GM18867 (cell line): ENCODE measurements around the gene TET3.

Experiments
- ATAC-seq: cut with Tn5 transposase; IDR thresholded peaks from one replicate; pipeline ENCODE4 v1.9.1; 2021; ENCODE audit warnings: mild to moderate bottlenecking, moderate library complexity; ENCODE audit not compliant: unreplicated experiment

TET3 gene

DNA sequence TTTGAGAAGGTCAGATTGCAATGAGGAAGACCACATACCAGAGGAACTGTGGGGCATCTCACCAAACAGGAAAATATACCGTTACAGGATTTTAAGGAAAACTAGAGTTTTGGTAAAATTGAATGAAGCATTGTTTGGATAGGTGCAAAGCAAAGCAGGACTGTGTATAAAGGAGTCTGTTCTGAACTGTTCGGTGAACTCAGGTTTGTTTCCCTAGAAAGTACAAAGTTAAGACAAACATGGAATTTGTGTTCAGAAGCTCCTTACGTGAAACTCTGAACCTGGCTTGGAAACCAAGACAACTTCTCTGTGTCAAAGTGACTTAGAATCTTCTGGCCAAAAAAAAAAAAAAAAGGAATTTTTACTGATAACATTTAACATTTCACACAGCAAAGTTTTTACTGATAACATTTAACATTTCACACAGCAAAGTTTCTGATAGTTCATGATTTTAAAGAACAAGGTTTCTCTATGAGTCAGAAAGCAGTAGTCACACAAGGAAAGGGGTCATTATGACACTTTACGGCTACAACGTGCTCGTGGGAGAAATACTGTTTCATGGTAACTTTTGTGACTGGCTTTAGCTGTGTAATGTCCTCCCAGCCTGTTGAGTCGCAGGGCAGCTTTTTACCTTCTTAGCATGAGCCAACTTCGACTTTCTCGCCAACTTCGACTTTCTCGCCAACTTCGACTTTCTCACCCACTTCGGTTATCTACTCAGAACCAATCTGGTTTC, 21.2 kb upstream of the TET3 start:
- ATAC-seq = peak; percentile 55

DNA sequence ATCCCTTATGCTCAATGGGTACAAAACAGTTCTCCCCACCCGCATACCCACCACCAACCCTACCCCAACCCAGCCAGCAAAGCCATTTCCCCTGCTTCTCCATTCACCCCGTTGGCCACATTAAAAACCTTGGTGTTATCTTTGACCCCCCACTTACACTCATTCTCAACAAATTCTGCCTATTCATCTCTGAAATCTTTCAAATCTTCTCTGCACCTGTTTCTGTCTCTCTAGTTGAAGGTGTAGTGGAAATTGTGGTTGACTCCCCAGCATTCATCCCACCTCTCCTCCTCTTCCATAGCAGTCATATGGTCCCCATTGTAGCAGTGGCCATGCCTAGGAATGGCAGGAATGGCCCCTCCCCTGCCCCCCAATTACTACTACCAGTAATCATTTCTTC, 20.5 kb upstream of the TET3 start:
- ATAC-seq = no peak

DNA sequence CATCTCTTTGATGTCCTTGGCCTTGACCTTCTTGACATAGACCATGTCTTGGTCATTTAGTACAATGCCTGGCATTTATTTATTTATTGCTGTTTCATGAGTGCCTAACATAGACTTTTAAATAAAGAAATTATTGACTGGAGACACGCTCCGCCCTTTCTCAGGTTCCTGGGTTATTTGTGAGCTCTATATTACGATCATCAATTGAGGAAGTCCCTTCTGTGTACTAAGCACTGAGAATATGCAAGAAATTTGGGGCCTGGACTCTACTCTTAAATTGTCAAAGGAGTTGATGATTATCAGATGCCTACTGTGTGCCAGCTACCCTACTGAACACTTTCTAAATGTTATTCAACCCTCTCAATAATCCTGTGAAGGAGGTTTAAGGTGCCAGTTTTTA, 19.7 kb upstream of the TET3 start:
- no peak for ATAC-seq

DNA sequence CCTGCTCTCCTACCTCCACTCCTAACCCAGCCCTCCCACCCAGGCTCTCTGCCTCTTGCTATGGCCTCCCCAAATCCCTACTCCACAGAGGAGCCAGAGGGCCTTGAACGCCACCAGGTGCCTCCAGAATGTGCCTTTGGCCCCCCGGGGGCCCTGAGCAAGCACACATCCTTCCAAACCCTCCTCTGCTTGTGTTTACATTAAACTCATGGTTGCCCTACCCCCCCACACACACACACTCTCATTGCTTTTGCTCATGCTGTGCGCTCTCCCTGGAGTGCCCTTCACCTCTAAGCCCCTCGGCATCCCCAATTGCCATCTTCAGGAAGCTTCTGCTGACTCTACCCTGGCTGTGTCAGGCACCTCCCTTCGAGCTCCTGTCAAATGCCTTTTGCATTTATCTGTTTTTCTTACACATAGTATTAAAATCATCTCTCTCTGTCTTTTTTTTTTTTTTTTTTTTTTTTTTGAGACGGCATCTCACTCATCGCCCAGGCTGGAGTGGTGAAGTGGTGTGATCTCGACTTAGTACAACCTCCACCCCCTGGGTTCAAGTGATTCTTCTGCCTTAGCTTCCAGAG, 16.3 kb upstream of the TET3 start:
- no peak for ATAC-seq

DNA sequence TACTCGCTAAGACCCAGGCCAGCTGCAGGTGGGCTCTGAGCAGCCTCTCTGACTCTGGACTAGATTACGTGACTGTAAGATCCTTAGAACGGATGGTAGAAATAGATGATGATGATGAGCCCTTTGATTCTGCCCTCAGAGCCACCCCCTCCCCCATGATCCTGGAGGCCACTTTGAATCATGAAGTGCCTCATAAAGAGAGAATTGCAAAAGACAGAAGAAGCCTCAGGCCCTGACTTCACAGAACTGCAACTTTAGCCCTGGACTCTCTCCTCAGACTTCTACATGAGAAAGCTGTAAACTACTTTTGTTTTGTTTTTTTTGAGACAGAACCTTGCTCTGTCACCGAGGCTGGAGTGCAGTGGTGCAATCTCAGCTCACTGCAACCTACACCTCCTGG, 15.4 kb upstream of the TET3 start:
- ATAC-seq = no peak

DNA sequence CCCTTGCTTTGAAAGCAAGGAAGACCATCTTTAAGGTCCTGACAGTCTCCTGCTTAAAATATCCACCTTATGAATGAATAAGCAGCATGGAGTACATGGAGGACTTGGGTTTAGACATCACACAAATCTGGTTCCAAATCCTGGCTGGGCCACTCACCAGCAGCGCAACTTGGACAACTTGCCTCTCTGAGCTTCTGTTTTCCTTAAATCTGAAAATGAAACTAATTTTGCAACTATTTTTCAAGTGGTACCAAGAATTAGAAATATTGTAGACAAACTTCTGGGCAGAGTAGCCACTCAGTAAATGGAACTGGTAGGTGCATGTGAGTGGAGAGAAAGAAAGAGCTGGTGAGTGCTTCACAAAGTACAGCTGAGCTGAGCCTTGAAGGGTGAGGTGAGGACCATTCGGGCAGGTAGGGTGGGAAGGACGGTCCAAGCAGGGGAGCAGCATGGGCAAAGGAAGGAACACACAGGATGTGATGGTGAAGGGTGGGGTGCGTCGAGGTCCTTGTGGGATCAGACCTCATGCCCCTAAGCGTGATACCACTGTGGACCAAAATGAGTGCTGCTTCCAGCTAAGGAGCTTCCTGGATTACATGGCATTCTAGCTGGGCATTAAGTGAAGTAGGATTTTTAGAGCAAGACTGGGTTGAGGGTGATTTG, 14.4 kb upstream of the TET3 start:
- no peak for ATAC-seq

DNA sequence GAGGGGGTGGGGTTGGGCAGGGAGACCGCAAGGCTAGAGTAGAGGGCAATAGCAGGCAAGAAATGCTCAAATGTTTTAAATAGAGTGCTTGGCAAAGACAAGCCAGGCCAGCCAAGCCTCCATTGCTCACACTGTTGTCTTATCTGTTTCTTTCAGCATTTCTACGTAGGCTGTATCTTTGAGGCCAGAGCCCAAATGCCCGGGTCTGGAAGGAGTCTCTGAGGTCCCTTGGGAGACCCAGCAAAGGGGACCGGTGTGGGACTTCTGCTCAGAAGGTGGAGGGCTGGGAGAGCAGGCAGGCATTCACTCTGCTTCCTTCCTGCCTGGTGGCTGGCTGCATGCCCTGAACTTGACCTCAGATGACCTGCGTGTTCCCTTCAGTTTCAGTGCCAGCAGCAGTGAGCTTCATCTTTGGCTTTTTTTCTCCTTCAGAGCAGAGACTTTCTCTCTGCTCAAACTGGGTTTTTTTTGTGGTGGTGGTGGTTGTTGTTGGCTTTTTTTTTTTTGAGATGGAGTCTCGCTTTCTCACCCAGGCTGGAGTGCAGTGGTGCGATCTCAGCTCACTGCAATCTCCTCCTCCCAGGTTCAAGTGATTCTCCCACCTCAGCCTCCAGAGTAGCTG, 13.7 kb upstream of the TET3 start:
- peak; percentile 85 for ATAC-seq

DNA sequence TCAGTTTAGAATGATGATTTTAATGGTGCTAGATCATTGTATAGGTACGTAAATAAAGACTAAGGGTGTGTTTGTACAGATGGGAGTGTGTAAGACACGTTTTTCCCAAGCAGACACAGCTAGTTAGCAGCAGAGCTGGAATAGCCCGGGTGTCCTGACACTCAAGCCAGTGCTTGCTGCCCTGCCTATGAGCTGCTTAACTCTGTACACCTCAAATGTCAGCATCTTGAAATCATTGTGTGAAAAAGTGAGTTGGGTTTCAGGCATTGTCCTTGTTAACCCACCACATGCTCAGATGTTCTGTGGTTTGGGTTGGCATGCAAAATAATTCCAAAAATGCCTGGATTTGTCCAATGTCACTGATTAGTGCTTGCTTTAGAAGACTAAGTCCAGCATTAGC, 13.0 kb upstream of the TET3 start:
- no peak for ATAC-seq

DNA sequence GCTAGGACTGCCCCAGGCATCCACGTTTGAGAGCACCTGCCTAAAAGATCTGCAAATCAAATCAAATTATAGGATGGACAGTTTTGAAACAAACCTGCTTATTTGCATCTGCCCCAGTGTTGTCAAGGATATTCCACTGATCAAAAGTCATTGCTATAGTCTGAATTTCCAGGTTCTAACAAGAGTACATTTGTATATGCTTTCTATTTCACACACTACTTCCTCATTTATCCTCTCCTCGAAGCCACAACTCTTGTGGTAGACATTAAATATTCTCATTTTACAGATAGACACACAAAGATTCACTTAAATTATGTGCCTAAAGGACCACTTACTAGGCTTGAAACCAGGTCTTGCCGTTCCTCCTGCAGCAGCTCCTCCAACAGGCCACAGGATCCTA, 11.9 kb upstream of the TET3 start:
- no peak for ATAC-seq

DNA sequence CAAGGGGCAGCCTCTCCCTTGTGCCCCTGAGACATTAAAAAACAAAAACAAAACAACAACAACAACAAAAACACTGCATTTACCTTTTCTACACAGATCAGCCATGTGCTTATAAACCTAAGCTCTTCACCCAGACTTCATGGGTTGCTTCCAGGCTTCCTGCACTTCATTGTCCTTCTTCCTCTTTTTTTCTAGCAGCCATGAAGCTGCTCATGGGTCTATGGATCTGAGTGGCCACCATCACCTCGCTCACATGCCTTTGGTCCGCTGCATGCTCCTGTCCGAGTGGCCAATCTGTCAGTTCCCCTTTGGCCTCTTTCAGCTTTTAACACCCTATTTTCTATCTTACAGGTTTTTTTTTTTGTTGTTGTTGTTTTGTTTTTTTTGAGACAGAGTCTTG, 9.0 kb upstream of the TET3 start:
- no peak for ATAC-seq

DNA sequence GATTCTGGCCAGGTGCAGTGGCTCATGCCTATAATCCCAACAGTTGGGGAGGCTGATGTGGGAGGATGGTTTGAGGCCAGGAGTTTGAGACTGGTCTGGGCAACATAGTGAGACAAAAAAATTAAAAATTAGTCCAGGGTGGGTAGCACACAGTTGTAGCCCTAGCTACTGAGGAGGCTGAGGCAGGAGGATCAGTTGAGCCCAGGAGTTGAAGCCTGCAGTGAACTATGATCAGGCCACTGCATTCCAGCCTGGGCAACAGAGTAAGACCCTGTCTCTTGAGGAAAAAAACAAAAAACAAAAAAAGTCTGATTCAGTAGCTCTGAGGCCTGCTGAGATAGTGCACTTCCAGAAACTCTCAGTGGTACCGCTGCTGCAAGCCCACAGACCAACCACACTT, 7.9 kb upstream of the TET3 start:
- ATAC-seq = no peak

DNA sequence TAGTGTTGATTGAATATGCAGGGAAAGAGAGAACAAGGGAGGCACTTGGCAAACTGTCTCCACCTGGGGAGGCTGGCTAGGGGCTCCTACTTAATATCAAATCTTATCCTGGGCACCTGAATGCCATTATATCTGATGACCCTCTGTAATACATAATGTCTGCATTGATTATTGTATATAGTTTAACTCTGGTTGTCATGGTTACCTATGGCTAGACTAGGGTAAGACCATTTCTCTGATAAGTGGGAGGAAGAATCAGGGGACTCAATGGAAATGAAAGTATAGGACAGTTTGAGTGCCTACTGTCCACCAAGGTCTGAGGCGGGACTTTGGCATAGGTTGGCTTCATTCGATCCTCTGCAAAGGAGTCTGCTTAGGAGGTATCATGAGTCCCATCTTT, 7.2 kb upstream of the TET3 start:
- ATAC-seq = no peak

DNA sequence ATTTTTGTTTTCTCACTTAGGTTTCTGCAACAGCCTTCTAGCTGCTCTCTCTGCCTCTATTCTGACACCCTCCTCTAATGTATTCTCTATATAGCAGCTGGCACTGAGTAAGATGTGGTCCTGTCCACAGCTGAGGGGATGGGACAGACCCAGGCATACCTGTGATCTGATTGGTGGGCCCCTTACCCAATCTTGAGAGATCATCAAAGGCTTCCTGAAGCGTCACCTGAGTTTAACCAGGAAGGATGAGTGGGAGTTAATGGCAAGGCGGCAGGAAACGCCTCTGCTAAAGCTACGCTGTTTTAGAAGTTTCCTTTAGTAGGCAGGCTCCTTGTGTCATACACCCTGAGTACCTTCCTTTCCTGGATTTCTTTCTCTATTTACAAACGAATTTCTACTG, 5.7 kb upstream of the TET3 start:
- ATAC-seq = no peak

DNA sequence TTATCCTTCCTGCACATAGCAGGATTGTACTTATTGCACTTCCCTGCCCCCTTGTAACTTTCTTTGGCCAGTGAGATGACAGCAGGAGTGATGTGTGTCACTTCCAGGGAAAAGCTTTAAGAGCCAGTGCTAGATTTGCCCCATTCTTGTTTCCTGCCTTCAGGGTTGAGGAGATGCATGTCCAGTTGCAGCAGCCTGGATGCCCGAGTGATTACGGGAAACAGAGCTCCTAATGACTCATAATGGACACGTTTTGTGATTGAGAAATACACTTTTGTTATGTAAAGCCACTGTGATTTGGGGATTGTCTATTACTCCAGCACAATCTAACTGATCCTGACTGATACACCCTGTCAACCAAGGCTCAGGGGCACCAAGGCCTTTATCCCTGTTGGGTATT, 5.0 kb upstream of the TET3 start:
- no peak for ATAC-seq

DNA sequence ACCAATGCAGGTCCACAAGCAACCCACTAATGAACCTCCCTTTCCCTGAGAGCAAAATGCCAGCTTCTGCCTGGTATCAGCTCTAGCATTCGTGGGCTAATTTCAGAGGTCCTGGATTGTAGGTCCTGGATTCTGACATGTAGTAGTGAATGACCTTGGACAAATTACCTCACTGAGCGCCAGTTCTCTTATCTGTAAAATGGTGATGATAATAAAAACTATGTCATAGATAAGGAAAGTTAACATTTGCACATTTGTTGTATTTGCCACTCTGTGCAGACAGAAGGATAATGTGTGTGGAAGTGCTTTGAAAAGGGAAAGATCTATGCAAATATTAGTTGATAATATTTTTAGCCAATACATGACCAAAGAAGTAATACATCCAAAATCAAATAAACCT, 4.1 kb upstream of the TET3 start:
- ATAC-seq = no peak

DNA sequence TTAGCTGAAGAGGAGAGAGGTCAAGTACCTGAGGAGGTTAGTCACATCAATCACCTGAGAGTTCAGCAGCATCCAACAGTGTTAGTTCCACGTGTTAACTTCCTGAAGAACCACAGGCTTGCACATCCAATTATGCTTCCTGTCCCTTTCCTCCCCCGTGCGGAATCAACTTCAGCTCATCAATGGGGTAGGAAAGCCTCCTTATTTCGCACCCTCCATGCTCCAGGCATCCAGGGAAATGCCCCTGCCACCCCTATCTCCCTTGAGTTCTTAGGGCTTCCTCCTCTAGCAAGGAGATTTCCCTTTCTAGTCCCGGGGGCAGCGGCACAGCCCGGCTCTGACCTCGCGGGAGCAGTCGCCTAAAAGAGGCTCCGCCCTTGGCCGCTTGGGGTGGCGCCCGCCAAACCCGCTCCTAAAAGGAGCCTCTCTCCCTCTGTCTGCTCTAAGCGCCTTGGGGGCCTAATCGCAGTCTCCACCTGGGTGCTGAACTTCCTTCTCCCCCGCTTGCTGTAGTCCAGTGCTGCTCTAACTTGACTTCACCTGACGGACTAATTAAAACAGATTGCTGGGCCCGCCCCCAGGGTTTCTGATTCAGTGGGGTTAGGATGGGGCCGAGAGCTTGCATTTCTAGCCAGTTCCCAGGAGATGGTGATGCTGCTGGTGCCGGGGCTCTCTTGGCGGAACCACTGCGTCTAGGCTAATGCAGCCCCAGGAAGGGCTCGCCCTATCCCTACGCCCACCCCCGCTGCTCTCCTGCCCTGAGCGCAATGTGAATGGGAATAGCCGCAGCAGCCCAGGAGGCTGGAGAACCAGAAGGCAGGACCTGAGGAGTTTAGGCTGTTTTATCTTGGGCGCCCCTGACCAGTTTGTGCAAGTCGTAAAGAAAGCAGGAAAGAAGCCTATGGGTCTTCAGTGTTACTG, 3.4 kb upstream of the TET3 start:
- peak; percentile 38 for ATAC-seq

DNA sequence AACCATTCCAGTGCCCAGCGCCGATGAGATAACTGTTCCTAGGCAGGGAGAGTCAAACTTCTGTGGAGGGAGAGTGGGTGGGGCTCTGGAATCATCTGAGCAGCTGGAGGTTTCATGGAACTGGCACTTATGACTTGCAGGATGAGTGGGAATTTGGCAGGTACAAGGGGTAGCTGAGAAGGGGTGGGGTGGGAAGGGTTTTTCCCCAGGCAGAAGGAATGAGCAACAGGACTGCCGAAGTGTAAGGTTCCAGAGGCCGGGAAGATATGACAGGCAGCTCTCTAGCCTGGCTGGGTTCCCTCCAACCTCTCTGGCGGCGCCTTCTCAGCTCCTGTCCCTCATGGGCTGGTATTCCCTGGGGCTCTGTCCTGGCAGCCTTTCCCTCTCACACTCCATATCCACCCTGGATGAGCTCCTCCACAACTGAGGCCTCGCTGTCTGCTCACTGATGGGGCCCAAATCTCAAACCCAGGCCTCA, 2.5 kb upstream of the TET3 start:
- no peak for ATAC-seq

DNA sequence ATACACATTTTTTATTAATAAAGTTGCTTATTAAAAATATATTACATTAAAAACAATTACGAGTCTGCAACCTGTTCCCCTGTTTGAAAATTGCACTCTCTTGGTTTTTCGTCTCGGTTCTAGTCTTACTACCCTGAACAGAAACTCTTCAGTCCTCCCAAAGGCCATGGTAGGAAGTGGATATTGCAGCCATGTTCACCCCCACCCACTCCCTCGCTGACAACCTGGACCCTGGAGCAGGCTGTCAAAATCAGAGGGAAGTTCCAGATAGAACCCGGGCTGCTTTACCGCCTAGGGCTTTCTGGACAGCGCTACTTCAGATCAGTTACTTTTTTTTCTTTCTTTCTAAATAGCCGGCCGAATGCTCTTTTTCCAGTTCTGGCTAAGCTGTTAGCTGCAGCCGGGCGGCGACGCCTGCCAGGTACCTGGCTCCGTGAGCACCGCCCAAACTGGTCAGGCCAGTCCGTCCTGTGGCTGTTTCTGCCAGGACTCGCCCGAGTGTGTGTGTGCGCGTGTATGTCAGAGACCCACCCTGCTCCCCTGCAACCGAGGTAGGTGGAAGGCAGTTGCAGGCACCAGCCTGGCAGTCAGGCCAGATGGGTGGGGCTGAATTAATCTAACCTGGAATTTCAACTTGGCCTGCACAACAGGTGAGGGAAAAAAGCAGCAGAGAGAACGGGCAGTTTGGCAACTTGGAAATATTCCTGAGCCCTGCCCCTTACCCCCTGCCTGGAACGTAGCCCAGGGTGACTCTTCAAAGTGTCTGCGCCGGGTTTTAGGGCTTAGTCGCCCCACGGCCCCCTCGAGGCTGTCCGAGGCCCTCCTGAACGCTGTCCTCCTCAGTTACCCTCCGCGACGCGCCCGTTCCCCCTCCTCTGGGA, 1.1 kb upstream of the TET3 start:
- ATAC-seq = no peak

DNA sequence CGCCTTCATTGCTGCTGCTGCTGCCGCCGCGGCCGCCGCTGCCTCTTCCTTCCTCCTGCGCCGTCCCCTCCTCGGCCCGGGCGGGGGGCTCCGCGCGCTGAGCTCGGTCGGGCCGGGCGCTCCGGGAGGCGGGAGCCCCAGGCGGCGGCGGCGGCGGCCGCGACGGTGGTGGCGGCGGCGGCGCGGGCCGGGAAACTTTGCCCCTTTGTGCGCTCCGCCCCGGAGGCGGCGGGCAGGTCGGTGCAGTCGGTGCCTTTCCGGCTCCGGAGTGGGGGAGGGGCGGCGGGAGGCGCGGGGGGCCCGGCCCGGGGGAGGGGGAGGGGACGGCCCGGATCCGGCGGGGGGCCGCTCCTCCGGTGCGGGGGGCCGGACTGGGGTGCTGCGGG, 205 bp downstream of the TET3 start:
- peak; percentile 18 for ATAC-seq
